RWPE2 (cell line): ENCODE data around the gene FBXL7.

ENCODE experiments used
- ATAC-seq: fragments of 200-7000 bp; cut with Tn5 transposase; 3 replicates; pipeline ENCODE4 v1.9.1; 2021; ENCODE audit warnings: low read depth
- DNase-seq: peaks from one replicate; pipeline ENCODE4 v3.0.0-alpha.2; 2020; ENCODE audit warnings: low spot score
- H3K27ac ChIP-seq: fragments of 450-650 bp; 2 replicates; pipeline ENCODE4 v1.5.1; 2017; ENCODE audit warnings: mild to moderate bottlenecking; ENCODE audit not compliant: poor library complexity, severe bottlenecking
- H3K27me3 ChIP-seq: fragments of 250-450 bp; sonication (Bioruptor Pico); 2 replicates; pipeline ENCODE4 v1.5.1; 2021; ENCODE audit warnings: mild to moderate bottlenecking, moderate library complexity; ENCODE audit not compliant: insufficient read depth, poor library complexity, severe bottlenecking
- H3K36me3 ChIP-seq: fragments of 250-450 bp; sonication (Bioruptor Pico); 2 replicates; pipeline ENCODE4 v1.5.1; 2020; ENCODE audit warnings: low read depth, mild to moderate bottlenecking, moderate library complexity
- H3K4me1 ChIP-seq: fragments of 250-450 bp; sonication (Bioruptor Pico); 2 replicates; pipeline ENCODE4 v1.5.1; 2021; ENCODE audit warnings: mild to moderate bottlenecking, moderate library complexity; ENCODE audit not compliant: insufficient read depth, poor library complexity, severe bottlenecking
- H3K4me3 ChIP-seq: fragments of 250-450 bp; sonication (Bioruptor Pico); 2 replicates; pipeline ENCODE4 v1.5.1; 2021; ENCODE audit warnings: mild to moderate bottlenecking, moderate library complexity; ENCODE audit not compliant: severe bottlenecking
- H3K9me3 ChIP-seq: fragments of 250-450 bp; sonication (Bioruptor Pico); 2 replicates; pipeline ENCODE4 v1.5.1; 2021; ENCODE audit warnings: mild to moderate bottlenecking, moderate library complexity; ENCODE audit not compliant: severe bottlenecking
- TF ChIP-seq, protein P1 (sequence below): fragments of 450-650 bp; IDR thresholded peaks from one replicate; pipeline ENCODE4 v1.5.1; 2017; ENCODE audit warnings: mild to moderate bottlenecking, moderate library complexity; ENCODE audit not compliant: poor library complexity, severe bottlenecking

FBXL7 gene

DNA sequence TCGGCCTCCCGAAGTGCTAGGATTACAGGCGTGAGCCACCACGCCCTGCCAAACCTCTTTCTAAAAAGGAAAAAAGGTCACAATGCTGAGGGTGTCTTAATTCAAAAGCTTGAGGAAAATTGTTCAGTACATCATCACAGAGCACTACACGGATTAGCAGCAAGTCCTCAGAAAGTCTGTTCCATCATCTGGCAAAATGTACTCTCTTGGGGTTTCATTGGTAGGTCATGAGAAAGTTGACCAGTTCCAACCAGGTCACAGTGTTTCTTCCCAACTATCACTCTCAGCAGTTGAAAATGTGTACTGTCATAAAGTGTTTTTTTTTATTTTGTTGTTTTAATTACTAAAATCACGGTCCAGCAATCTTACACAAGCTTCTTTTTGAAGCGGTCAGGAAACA, 299.6 kb downstream of the FBXL7 start:
- DNase-seq, result no peak
- ATAC-seq, result no peak
- TF ChIP-seq, protein P1, sequence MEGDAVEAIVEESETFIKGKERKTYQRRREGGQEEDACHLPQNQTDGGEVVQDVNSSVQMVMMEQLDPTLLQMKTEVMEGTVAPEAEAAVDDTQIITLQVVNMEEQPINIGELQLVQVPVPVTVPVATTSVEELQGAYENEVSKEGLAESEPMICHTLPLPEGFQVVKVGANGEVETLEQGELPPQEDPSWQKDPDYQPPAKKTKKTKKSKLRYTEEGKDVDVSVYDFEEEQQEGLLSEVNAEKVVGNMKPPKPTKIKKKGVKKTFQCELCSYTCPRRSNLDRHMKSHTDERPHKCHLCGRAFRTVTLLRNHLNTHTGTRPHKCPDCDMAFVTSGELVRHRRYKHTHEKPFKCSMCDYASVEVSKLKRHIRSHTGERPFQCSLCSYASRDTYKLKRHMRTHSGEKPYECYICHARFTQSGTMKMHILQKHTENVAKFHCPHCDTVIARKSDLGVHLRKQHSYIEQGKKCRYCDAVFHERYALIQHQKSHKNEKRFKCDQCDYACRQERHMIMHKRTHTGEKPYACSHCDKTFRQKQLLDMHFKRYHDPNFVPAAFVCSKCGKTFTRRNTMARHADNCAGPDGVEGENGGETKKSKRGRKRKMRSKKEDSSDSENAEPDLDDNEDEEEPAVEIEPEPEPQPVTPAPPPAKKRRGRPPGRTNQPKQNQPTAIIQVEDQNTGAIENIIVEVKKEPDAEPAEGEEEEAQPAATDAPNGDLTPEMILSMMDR, result no peak

DNA sequence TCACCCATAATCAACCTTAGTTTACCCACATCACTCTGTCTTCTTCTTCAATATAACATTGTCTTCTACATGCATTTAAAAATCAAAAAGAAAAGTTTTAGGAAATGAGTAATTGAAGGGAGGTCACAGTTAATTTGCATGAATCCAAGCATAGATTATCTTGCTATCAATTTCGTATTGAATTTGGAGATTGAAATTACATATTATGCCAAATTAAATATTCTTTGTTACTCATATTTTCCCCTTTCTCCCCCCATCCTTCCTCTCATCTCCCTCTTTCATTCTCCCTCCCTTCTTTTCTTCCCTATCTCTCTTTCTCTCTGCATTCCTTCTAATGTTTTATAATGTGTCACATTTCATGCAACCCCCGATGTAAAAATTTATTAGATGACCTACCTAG, 303.3 kb downstream of the FBXL7 start:
- Histone ChIP-seq H3K4me1 (no peaks in the 10 kb centered on the region), H3K9me3 (peaks cover 4% of the 10 kb centered on the region), H3K36me3 (no peaks in the 10 kb centered on the region), H3K27me3 (no peaks in the 10 kb centered on the region), H3K27ac (no peak overlapping the region), H3K4me3 (no peak overlapping the region)
- no peak for DNase-seq
- no peak for ATAC-seq
- TF ChIP-seq, protein P1, result no peak

More for the DNA sequence above, 299.6 kb downstream of the FBXL7 start:
- no peak overlapping the region for H3K27ac ChIP-seq
- no peaks in the 10 kb centered on the region for H3K27me3 ChIP-seq
- no peaks in the 10 kb centered on the region for H3K4me1 ChIP-seq
- H3K4me3 ChIP-seq, result no peak overlapping the region
- H3K9me3 ChIP-seq, result peaks cover 4% of the 10 kb centered on the region
- H3K36me3 ChIP-seq, result no peaks in the 10 kb centered on the region

GRCh38 chr5:15806613-15807012, 306.6 kb downstream of the FBXL7 start:
- H3K27me3 ChIP-seq, result no peaks in the 10 kb centered on the region
- no peak overlapping the region for H3K4me3 ChIP-seq
- H3K36me3 ChIP-seq, result no peaks in the 10 kb centered on the region
- no peaks in the 10 kb centered on the region for H3K4me1 ChIP-seq
- H3K27ac ChIP-seq, result no peak overlapping the region
- H3K9me3 ChIP-seq, result peaks cover 4% of the 10 kb centered on the region
- ATAC-seq (no peak), DNase-seq (no peak)
- TF ChIP-seq, protein P1, result no peak

- DNase-seq (no peak), ATAC-seq (no peak)
- Histone ChIP-seq H3K4me3 (no peak overlapping the region), H3K27ac (no peak overlapping the region), H3K9me3 (peaks cover 4% of the 10 kb centered on the region), H3K36me3 (no peaks in the 10 kb centered on the region), H3K4me1 (no peaks in the 10 kb centered on the region), H3K27me3 (no peaks in the 10 kb centered on the region)
- TF ChIP-seq, protein P1, result no peak
Measured at GRCh38 chr5:15807248-15807647, 307.3 kb downstream of the FBXL7 start.

DNA sequence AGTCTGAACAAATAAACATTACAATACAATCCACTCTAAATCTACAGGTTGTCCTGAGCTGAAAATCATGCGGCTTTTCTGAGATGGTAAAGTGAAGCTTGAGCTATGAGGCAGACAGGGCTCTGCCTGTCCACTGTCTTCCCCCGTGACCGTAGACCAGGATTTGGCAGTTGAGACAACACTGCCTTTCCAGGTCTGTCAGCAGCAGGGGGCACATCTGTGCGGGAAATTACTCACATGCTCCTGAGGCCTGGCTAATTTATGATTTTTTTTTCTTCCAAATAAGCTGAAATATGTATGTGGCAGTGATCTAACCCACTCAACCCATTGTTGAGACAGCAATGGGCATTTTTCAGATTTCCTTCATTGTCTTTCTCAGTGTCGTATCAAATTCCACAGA, 307.9 kb downstream of the FBXL7 start:
- Histone ChIP-seq H3K4me1 (no peaks in the 10 kb centered on the region), H3K4me3 (no peak overlapping the region), H3K27ac (no peak overlapping the region), H3K9me3 (peaks cover 4% of the 10 kb centered on the region), H3K36me3 (no peaks in the 10 kb centered on the region), H3K27me3 (no peaks in the 10 kb centered on the region)
- DNase-seq (no peak), ATAC-seq (peak; percentile 40; the same call in 1 of the 3 replicates)
- TF ChIP-seq, protein P1, result no peak
